WTC11 (cell line): ENCODE results near the gene ACSBG1. TPM values are rescaled to one million over a fixed set of nuclear protein-coding genes. Genes with fewer than 3 reads are reported as not detected.

Experiments
- AFF4 ChIP-seq: sonication (generic); formaldehyde crosslinking; IDR thresholded peaks from 2 replicates; pipeline ENCODE4 v1.8.1; 2023; ENCODE audit warnings: mild to moderate bottlenecking, missing genetic modification reagents, borderline replicate concordance
- AR ChIP-seq: fragments of 250-450 bp; sonication (Bioruptor Pico); IDR thresholded peaks from 2 replicates; pipeline ENCODE4 v1.9.0; 2021; ENCODE audit warnings: mild to moderate bottlenecking
- E2F1 ChIP-seq: sonication (generic); formaldehyde crosslinking; IDR thresholded peaks from 2 replicates; pipeline ENCODE4 v1.8.0; 2022; ENCODE audit warnings: mild to moderate bottlenecking, missing genetic modification reagents
- ETV6 ChIP-seq: sonication (generic); formaldehyde crosslinking; IDR thresholded peaks from 2 replicates; pipeline ENCODE4 v1.8.1; 2022; ENCODE audit warnings: mild to moderate bottlenecking, missing genetic modification reagents
- FOXP1 ChIP-seq: sonication (generic); formaldehyde crosslinking; IDR thresholded peaks from 2 replicates; pipeline ENCODE4 v1.8.0; 2022; ENCODE audit warnings: missing genetic modification reagents, mild to moderate bottlenecking, moderate library complexity, borderline replicate concordance
- GABPB1 ChIP-seq: sonication (generic); formaldehyde crosslinking; IDR thresholded peaks from 2 replicates; pipeline ENCODE4 v1.8.1; 2023; ENCODE audit warnings: mild to moderate bottlenecking, missing genetic modification reagents
- IRF2 ChIP-seq: sonication (generic); formaldehyde crosslinking; IDR thresholded peaks from 2 replicates; pipeline ENCODE4 v1.8.0; 2022; ENCODE audit warnings: low read depth, missing genetic modification reagents, borderline replicate concordance
- JUN ChIP-seq: sonication (generic); formaldehyde crosslinking; IDR thresholded peaks from 2 replicates; pipeline ENCODE4 v1.8.0; 2023; ENCODE audit warnings: mild to moderate bottlenecking, missing genetic modification reagents
- MXD4 ChIP-seq: fragments of 250-450 bp; sonication (Bioruptor Pico); IDR thresholded peaks from 2 replicates; pipeline ENCODE4 v1.8.0; 2021; ENCODE audit warnings: mild to moderate bottlenecking, moderate library complexity, borderline replicate concordance
- NFATC4 ChIP-seq: fragments of 250-450 bp; sonication (Bioruptor Pico); IDR thresholded peaks from 2 replicates; pipeline ENCODE4 v1.9.0; 2021; ENCODE audit warnings: mild to moderate bottlenecking
- NFE2L1 ChIP-seq: sonication (generic); formaldehyde crosslinking; IDR thresholded peaks from 2 replicates; pipeline ENCODE4 v1.8.1; 2023; ENCODE audit warnings: missing genetic modification reagents
- PRRX2 ChIP-seq: fragments of 250-450 bp; sonication (Bioruptor Pico); IDR thresholded peaks from 2 replicates; pipeline ENCODE4 v1.8.0; 2021; ENCODE audit warnings: mild to moderate bottlenecking
- RELA ChIP-seq: sonication (generic); formaldehyde crosslinking; IDR thresholded peaks from 2 replicates; pipeline ENCODE4 v1.8.1; 2022; ENCODE audit warnings: missing genetic modification reagents, mild to moderate bottlenecking, borderline replicate concordance
- RORB ChIP-seq: fragments of 250-450 bp; sonication (Bioruptor Pico); IDR thresholded peaks from 2 replicates; pipeline ENCODE4 v1.9.0; 2021; ENCODE audit warnings: mild to moderate bottlenecking
- SOX15 ChIP-seq: fragments of 250-450 bp; sonication (Bioruptor Pico); IDR thresholded peaks from 2 replicates; pipeline ENCODE4 v1.9.0; 2021; ENCODE audit warnings: mild to moderate bottlenecking
- TCF7 ChIP-seq: sonication (generic); formaldehyde crosslinking; IDR thresholded peaks from 2 replicates; pipeline ENCODE4 v1.8.0; 2022; ENCODE audit warnings: mild to moderate bottlenecking, low read depth, missing genetic modification reagents, moderate library complexity
- ZBTB21 ChIP-seq: sonication (generic); formaldehyde crosslinking; IDR thresholded peaks from 2 replicates; pipeline ENCODE4 v1.8.1; 2023; ENCODE audit warnings: mild to moderate bottlenecking, missing genetic modification reagents, borderline replicate concordance
- ZMAT4 ChIP-seq: fragments of 250-450 bp; sonication (Bioruptor Pico); IDR thresholded peaks from 2 replicates; pipeline ENCODE4 v1.9.0; 2021; ENCODE audit warnings: mild to moderate bottlenecking
- ZNF121 ChIP-seq: sonication (generic); formaldehyde crosslinking; IDR thresholded peaks from 2 replicates; pipeline ENCODE4 v1.8.0; 2023; ENCODE audit warnings: missing genetic modification reagents
- ZNF219 ChIP-seq: sonication (generic); formaldehyde crosslinking; IDR thresholded peaks from 2 replicates; pipeline ENCODE4 v1.8.0; 2023; ENCODE audit warnings: missing genetic modification reagents, mild to moderate bottlenecking, borderline replicate concordance
- ZNF232 ChIP-seq: sonication (generic); formaldehyde crosslinking; IDR thresholded peaks from 2 replicates; pipeline ENCODE4 v1.8.0; 2022; ENCODE audit warnings: mild to moderate bottlenecking, missing genetic modification reagents
- ZNF263 ChIP-seq: sonication (generic); formaldehyde crosslinking; IDR thresholded peaks from 2 replicates; pipeline ENCODE4 v1.8.1; 2022; ENCODE audit warnings: low read depth, mild to moderate bottlenecking, moderate library complexity, missing genetic modification reagents
- ZNF423 ChIP-seq: fragments of 250-450 bp; sonication (Bioruptor Pico); IDR thresholded peaks from 2 replicates; pipeline ENCODE4 v2.1.2; 2022; ENCODE audit warnings: mild to moderate bottlenecking, moderate library complexity
- ZNF512 ChIP-seq: sonication (generic); formaldehyde crosslinking; IDR thresholded peaks from 2 replicates; pipeline ENCODE4 v1.8.1; 2022; ENCODE audit warnings: missing genetic modification reagents, borderline replicate concordance
- ZNF671 ChIP-seq: fragments of 250-450 bp; sonication (Bioruptor Pico); IDR thresholded peaks from 2 replicates; pipeline ENCODE4 v1.8.0; 2021; ENCODE audit warnings: mild to moderate bottlenecking
- total RNA-seq: library from RNA; stranded (reverse); gene quantifications from 3 replicates; pipeline ENCODE4 v1.2.3, GENCODE V29; 2021
- TF ChIP-seq, protein P1 (sequence below): sonication (generic); formaldehyde crosslinking; IDR thresholded peaks from 2 replicates; pipeline ENCODE4 v1.8.0; 2023; ENCODE audit warnings: missing genetic modification reagents
- TF ChIP-seq, protein P2 (sequence below): sonication (generic); formaldehyde crosslinking; IDR thresholded peaks from 2 replicates; pipeline ENCODE4 v1.8.1; 2022; ENCODE audit warnings: low read depth, missing genetic modification reagents, borderline replicate concordance
- TF ChIP-seq, protein P3 (sequence below): sonication (generic); formaldehyde crosslinking; IDR thresholded peaks from 2 replicates; pipeline ENCODE4 v1.8.1; 2023; ENCODE audit warnings: mild to moderate bottlenecking, missing genetic modification reagents, moderate library complexity

ACSBG1 gene
- total RNA-seq, 1 experiment from 2014 or later: 5.8 TPM

- no peak for TF ChIP-seq AR (CRISPR knock-in tag)
- no peak for TF ChIP-seq ZNF121 (CRISPR knock-in tag)
- no peak for TF ChIP-seq ZBTB21 (CRISPR knock-in tag)
- no peak for TF ChIP-seq IRF2 (CRISPR knock-in tag)
- no peak for TF ChIP-seq RORB (CRISPR knock-in tag)
- TF ChIP-seq ZNF263 (CRISPR knock-in tag): no peak
- TF ChIP-seq NFE2L1 (CRISPR knock-in tag): no peak
- TF ChIP-seq JUN (CRISPR knock-in tag): no peak
- TF ChIP-seq ZNF232 (CRISPR knock-in tag): no peak
- TF ChIP-seq AFF4 (CRISPR knock-in tag): no peak
- no peak for TF ChIP-seq ZNF219 (CRISPR knock-in tag)
- TF ChIP-seq, protein P1, sequence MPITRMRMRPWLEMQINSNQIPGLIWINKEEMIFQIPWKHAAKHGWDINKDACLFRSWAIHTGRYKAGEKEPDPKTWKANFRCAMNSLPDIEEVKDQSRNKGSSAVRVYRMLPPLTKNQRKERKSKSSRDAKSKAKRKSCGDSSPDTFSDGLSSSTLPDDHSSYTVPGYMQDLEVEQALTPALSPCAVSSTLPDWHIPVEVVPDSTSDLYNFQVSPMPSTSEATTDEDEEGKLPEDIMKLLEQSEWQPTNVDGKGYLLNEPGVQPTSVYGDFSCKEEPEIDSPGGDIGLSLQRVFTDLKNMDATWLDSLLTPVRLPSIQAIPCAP (CRISPR knock-in tag): no peak
- 0 out of 2 replicates have a peak, but pooled peaks have one; percentile 45 for TF ChIP-seq FOXP1
- TF ChIP-seq RELA: peak; percentile 85; the same call in 1 of the 2 replicates
- no peak for TF ChIP-seq ZNF671
- peak; percentile 63; the same call in 1 of the 2 replicates for TF ChIP-seq ETV6 (CRISPR knock-in tag)
- no peak for TF ChIP-seq ZMAT4 (CRISPR knock-in tag)
- TF ChIP-seq ZNF423 (CRISPR knock-in tag): no peak
- TF ChIP-seq, protein P2, sequence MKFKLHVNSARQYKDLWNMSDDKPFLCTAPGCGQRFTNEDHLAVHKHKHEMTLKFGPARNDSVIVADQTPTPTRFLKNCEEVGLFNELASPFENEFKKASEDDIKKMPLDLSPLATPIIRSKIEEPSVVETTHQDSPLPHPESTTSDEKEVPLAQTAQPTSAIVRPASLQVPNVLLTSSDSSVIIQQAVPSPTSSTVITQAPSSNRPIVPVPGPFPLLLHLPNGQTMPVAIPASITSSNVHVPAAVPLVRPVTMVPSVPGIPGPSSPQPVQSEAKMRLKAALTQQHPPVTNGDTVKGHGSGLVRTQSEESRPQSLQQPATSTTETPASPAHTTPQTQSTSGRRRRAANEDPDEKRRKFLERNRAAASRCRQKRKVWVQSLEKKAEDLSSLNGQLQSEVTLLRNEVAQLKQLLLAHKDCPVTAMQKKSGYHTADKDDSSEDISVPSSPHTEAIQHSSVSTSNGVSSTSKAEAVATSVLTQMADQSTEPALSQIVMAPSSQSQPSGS (CRISPR knock-in tag): no peak
- no peak for TF ChIP-seq E2F1 (CRISPR knock-in tag)
- TF ChIP-seq GABPB1 (CRISPR knock-in tag): no peak
- no peak for TF ChIP-seq ZNF512
- TF ChIP-seq, protein P3, sequence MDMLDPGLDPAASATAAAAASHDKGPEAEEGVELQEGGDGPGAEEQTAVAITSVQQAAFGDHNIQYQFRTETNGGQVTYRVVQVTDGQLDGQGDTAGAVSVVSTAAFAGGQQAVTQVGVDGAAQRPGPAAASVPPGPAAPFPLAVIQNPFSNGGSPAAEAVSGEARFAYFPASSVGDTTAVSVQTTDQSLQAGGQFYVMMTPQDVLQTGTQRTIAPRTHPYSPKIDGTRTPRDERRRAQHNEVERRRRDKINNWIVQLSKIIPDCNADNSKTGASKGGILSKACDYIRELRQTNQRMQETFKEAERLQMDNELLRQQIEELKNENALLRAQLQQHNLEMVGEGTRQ (CRISPR knock-in tag): no peak
- TF ChIP-seq SOX15: no peak
- TF ChIP-seq MXD4 (CRISPR knock-in tag): no peak
- no peak for TF ChIP-seq PRRX2 (CRISPR knock-in tag)
- no peak; the same call in 1 of the 2 replicates for TF ChIP-seq NFATC4 (CRISPR knock-in tag)
- TF ChIP-seq TCF7 (CRISPR knock-in tag): no peak
Observed at GRCh38 chr15:78149068-78149804, 85.1 kb downstream of the ACSBG1 start, which contains the start of gene IDH3A (continued).
